Breast epithelium (tissue), 3 donors: ENCODE results near the gene S100A10.

Source experiments
- CTCF ChIP-seq, 3 donors: fragments of 450-650 bp; IDR thresholded peaks; one replicate each; pipeline ENCODE4 v1.5.1; 2016 to 2017; ENCODE audit warnings: antibody characterized with exemption in 3 of 3, mild to moderate bottlenecking in 3 of 3, moderate library complexity in 3 of 3
- POLR2A ChIP-seq: fragments of 450-650 bp; IDR thresholded peaks from one replicate; pipeline ENCODE4 v1.6.1; 2016; ENCODE audit warnings: antibody characterized with exemption, mild to moderate bottlenecking, moderate library complexity
- POLR2AphosphoS5 ChIP-seq, 3 donors: sonication (generic); formaldehyde crosslinking; IDR thresholded peaks; one replicate each; pipeline ENCODE4 v1.6.1; 2017; ENCODE audit warnings: antibody characterized with exemption in 3 of 3

GRCh38 chr1:151981178-151981525, 12.5 kb downstream of the S100A10 start:
- TF ChIP-seq POLR2AphosphoS5 (IDR thresholded peaks at IDR 0.05) (no peak), CTCF (IDR thresholded peaks at IDR 0.05) (no peak), POLR2A (no peak)
